SK-N-SH (cell line): ENCODE measurements around the gene TOPBP1. TPM values are rescaled to one million over a fixed set of nuclear protein-coding genes. Genes with fewer than 3 reads are reported as not detected.

Experiments
- CTCF ChIA-PET: fragments of 300-600, 350-600 bp; formaldehyde crosslinking; extraction: SDS; loops from one replicate; lab custom pipeline; 2021; lab: Yijun Ruan, JAX
- POLR2A ChIA-PET: fragments of 350-600 bp; sonication (Branson Sonifier 250); formaldehyde crosslinking; extraction: SDS; loops from one replicate; lab custom pipeline; 2020; ENCODE audit warnings: antibody characterized with exemption, inconsistent platforms; lab: Yijun Ruan, JAX
- DNase-seq: peaks from one replicate; pipeline ENCODE4 v3.0.0; 2012
- H2AFZ ChIP-seq: fragments of 200-600 bp; sonication (generic); 2 replicates; pipeline ENCODE4 v1.8.1; 2016; ENCODE audit warnings: antibody characterized with exemption, mild to moderate bottlenecking, low read depth
- H3F3A ChIP-seq: fragments of 200-600 bp; sonication (generic); replicated peaks from 2 replicates; pipeline ENCODE3; 2016; ENCODE audit warnings: antibody characterized with exemption, mild to moderate bottlenecking; ENCODE audit not compliant: insufficient read depth
- H3K27ac ChIP-seq, 2 experiments: fragments of 200-500 bp in 1 of 2; fragments of 200-600 bp in 1 of 2; sonication (Bioruptor generic) in 1 of 2; sonication (generic), shearing (Covaris generic) in 1 of 2; 2 replicates each; pipeline versions ENCODE4 v1.5.1 to v1.6.1; 2014 to 2016; ENCODE audit warnings: low read depth in 2 of 2, inconsistent platforms in 1 of 2, low read length in 1 of 2, mild to moderate bottlenecking in 1 of 2, mixed read lengths in 1 of 2
- H3K27me3 ChIP-seq: fragments of 200-600 bp; sonication (generic), shearing (Covaris generic); 2 replicates; pipeline ENCODE4 v1.6.1; 2016; ENCODE audit warnings: mixed run types; ENCODE audit not compliant: insufficient read depth
- H3K36me3 ChIP-seq, 2 experiments: fragments of 200-500 bp in 1 of 2; fragments of 200-600 bp in 1 of 2; sonication (Bioruptor generic) in 1 of 2; sonication (generic) in 1 of 2; replicated peaks in 1 of 2; 2 replicates each; pipeline versions ENCODE3 to v1.5.1; 2014 to 2016; ENCODE audit warnings: low read length in 1 of 2, mild to moderate bottlenecking in 1 of 2; ENCODE audit not compliant: insufficient read depth in 2 of 2, control insufficient read depth in 1 of 2
- H3K4me1 ChIP-seq, 2 experiments: fragments of 200-500 bp in 1 of 2; fragments of 200-600 bp in 1 of 2; sonication (Bioruptor generic) in 1 of 2; sonication (generic), shearing (Covaris generic) in 1 of 2; 2 replicates each; pipeline versions ENCODE4 v1.5.1 to v1.6.1; 2014 to 2016; ENCODE audit warnings: low read depth in 1 of 2, low read length in 1 of 2, mixed run types in 1 of 2; ENCODE audit not compliant: insufficient read depth in 2 of 2, control insufficient read depth in 1 of 2
- H3K4me2 ChIP-seq: fragments of 200-600 bp; sonication (generic), shearing (Covaris generic); 2 replicates; pipeline ENCODE4 v1.6.1; 2017; ENCODE audit warnings: mixed run types
- H3K4me3 ChIP-seq, 2 experiments: fragments of 200-500 bp in 1 of 2; fragments of 200-600 bp in 1 of 2; sonication (Bioruptor generic) in 1 of 2; sonication (generic), shearing (Covaris generic) in 1 of 2; 2 replicates each; pipeline versions ENCODE4 v1.5.1 to v1.8.1; 2014 to 2016; ENCODE audit warnings: low read depth in 2 of 2, inconsistent platforms in 1 of 2, low read length in 1 of 2, mild to moderate bottlenecking in 1 of 2, mixed read lengths in 1 of 2, moderate library complexity in 1 of 2
- H3K79me2 ChIP-seq: fragments of 200-600 bp; sonication (generic); 2 replicates; pipeline ENCODE4 v1.8.1; 2017; ENCODE audit warnings: mild to moderate bottlenecking; ENCODE audit not compliant: insufficient read depth
- H3K9ac ChIP-seq: fragments of 200-600 bp; sonication (generic); 2 replicates; pipeline ENCODE4 v1.6.1; 2017; ENCODE audit warnings: mixed run types
- H3K9me2 ChIP-seq: fragments of 200-600 bp; sonication (generic); 2 replicates; pipeline ENCODE4 v1.6.1; 2017; ENCODE audit warnings: mixed run types
- H3K9me3 ChIP-seq: fragments of 200-600 bp; sonication (generic); 2 replicates; pipeline ENCODE4 v1.6.1; 2017; ENCODE audit warnings: mixed run types, mild to moderate bottlenecking, moderate library complexity
- H4K20me1 ChIP-seq: fragments of 200-600 bp; sonication (generic); 2 replicates; pipeline ENCODE4 v1.6.1; 2017; ENCODE audit warnings: mild to moderate bottlenecking, mixed run types; ENCODE audit not compliant: insufficient read depth
- CHD2 ChIP-seq: fragments of 150-350 bp; IDR thresholded peaks from 2 replicates; pipeline ENCODE4 v1.6.1; 2018; ENCODE audit warnings: low read length; ENCODE audit not compliant: partially characterized antibody
- ELF1 ChIP-seq: IDR thresholded peaks from 2 replicates; pipeline ENCODE4 v1.4.0; 2012
- EZH2phosphoT487 ChIP-seq: fragments of 200-600 bp; sonication (generic); IDR thresholded peaks from 2 replicates; pipeline ENCODE4 v1.6.1; 2017; ENCODE audit warnings: low read depth, mixed run types, mild to moderate bottlenecking, antibody characterized with exemption, moderate library complexity, borderline replicate concordance
- GATA2 ChIP-seq: sonication (generic); formaldehyde crosslinking; IDR thresholded peaks from 2 replicates; pipeline ENCODE4 v1.5.0; 2020; ENCODE audit warnings: mild to moderate bottlenecking, missing genetic modification reagents
- MEF2A ChIP-seq: IDR thresholded peaks from 2 replicates; pipeline ENCODE4 v1.4.0; 2012; ENCODE audit warnings: low read depth, borderline replicate concordance
- MXI1 ChIP-seq: IDR thresholded peaks from 2 replicates; pipeline ENCODE4 v1.6.1; 2012; ENCODE audit warnings: mild to moderate bottlenecking, low read depth, low read length, improper control_type of control experiment
- POLR2AphosphoS5 ChIP-seq: IDR thresholded peaks from 2 replicates; pipeline ENCODE4 v1.6.1; 2012; ENCODE audit warnings: low read depth, low read length
- RCOR1 ChIP-seq: fragments of 150-350 bp; IDR thresholded peaks from 2 replicates; pipeline ENCODE4 v1.6.1; 2017; ENCODE audit warnings: antibody characterized with exemption, low read length
- RFX5 ChIP-seq: IDR thresholded peaks from 2 replicates; pipeline ENCODE4 v1.6.1; 2012; ENCODE audit warnings: mild to moderate bottlenecking, improper control_type of control experiment, low read length
- SIN3A ChIP-seq: IDR thresholded peaks from 2 replicates; pipeline ENCODE4 v1.6.1; 2012; ENCODE audit warnings: low read depth, mild to moderate bottlenecking, low read length, moderate library complexity, borderline replicate concordance
- TCF12 ChIP-seq: IDR thresholded peaks from 2 replicates; pipeline ENCODE4 v1.4.0; 2012
- YY1 ChIP-seq: IDR thresholded peaks from 2 replicates; pipeline ENCODE4 v1.4.0; 2012; ENCODE audit warnings: low read depth, mild to moderate bottlenecking
- WGBS: methylation state at CpG from one replicate; pipeline ENCODE4 v1.1.6; 2017; ENCODE audit warnings: low lambda C conversion rate; 5-methylcytosine and 5-hydroxymethylcytosine counted together
- polyA plus RNA-seq, 3 experiments: library from polyadenylated mRNA; depleted of rRNA; stranded (reverse); fragments of >200 nt; gene quantifications; 2 replicates each; pipeline ENCODE4 v1.2.3, GENCODE V29; 2012
- TF ChIP-seq, protein P1 (sequence below): fragments of 200-600 bp; sonication (generic); IDR thresholded peaks from 2 replicates; pipeline ENCODE4 v1.6.1; 2017; ENCODE audit warnings: antibody characterized with exemption, mild to moderate bottlenecking, moderate library complexity
- TF ChIP-seq, protein P2 (sequence below): fragments of 150-350 bp; IDR thresholded peaks from 2 replicates; pipeline ENCODE4 v1.6.1; 2016; ENCODE audit warnings: mild to moderate bottlenecking, low read depth, low read length
- TF ChIP-seq, protein P3 (sequence below): IDR thresholded peaks from 2 replicates; pipeline ENCODE4 v1.6.1; 2012; ENCODE audit warnings: mild to moderate bottlenecking, low read depth, low read length, moderate library complexity
- TF ChIP-seq, protein P4 (sequence below): IDR thresholded peaks from 2 replicates; pipeline ENCODE4 v1.4.0; 2012; ENCODE audit warnings: low read depth, borderline replicate concordance

TOPBP1 gene
- polyA plus RNA-seq, 1 of the 3 experiments (the other 2 are of a cell fraction), result 15.7 TPM

DNA sequence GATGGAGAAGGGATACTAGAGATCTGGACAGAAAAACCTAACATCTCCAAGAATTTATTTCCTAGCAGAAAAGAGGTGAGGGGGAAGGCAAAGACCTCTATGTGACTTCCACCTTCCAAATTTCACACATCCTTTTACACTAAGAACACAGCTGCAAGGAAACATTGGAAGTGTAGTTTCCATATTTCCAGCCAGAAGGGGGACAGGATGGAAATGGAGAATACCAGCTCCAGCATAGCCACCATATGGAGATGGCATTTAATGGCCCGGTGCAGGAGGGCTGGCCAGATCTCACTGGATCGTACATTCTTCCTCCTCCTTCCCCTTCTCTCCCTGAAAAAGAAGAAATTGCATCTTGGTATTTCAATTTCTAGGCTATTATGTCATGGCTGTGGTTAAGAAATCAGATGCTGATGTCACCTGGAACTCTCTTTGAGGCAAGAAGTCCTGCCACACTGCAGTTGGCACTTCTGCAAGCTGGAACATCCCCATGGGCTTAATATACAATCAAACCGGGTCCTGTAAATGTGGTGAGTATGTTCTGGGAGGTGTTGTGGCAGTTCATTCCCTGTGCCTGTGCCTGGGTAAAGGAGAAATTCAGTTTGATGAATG is 47.5 kb upstream of the TOPBP1 start (continued):
- TF ChIP-seq, protein P1, sequence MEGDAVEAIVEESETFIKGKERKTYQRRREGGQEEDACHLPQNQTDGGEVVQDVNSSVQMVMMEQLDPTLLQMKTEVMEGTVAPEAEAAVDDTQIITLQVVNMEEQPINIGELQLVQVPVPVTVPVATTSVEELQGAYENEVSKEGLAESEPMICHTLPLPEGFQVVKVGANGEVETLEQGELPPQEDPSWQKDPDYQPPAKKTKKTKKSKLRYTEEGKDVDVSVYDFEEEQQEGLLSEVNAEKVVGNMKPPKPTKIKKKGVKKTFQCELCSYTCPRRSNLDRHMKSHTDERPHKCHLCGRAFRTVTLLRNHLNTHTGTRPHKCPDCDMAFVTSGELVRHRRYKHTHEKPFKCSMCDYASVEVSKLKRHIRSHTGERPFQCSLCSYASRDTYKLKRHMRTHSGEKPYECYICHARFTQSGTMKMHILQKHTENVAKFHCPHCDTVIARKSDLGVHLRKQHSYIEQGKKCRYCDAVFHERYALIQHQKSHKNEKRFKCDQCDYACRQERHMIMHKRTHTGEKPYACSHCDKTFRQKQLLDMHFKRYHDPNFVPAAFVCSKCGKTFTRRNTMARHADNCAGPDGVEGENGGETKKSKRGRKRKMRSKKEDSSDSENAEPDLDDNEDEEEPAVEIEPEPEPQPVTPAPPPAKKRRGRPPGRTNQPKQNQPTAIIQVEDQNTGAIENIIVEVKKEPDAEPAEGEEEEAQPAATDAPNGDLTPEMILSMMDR, result no peak
- TF ChIP-seq MXI1 (no peak), YY1 (no peak), RCOR1 (no peak), GATA2 (CRISPR knock-in tag) (no peak), RFX5 (no peak), CHD2 (no peak)

DNA sequence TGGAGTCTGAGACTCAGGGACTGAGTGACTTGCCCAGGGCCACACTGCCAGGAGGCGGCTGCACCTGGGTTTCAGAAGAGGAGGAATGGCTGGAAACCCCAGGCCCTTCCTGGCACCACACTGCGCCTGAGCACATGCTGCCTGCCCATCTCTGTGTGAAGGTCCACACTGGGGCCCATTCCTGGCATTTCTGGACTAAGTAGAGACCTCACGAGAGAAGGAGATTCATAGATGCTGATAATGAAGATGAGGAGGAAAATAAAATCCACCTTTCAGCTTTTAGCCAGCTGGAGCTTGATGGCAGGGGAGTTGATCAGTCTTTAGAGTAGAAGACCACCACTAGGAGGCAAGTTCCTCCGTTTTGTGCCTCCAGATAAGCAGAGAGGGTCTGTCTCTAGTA is 44.3 kb upstream of the TOPBP1 start:
- CTCF ChIA-PET, result no interaction called here
- no peak overlapping the region for H3K4me3 ChIP-seq

More for the DNA sequence above, 44.3 kb upstream of the TOPBP1 start:
- no peak for DNase-seq
- H3K4me1 ChIP-seq, result no peaks in the 10 kb centered on the region
- 19% methylated on average over 4 of the region's 4 CpGs for WGBS
- no peaks in the 10 kb centered on the region for H3K36me3 ChIP-seq
- H3K79me2 ChIP-seq, result no peaks in the 10 kb centered on the region
- H2AFZ ChIP-seq, result no peak overlapping the region
- no peaks in the 10 kb centered on the region for H4K20me1 ChIP-seq
- H3F3A ChIP-seq, result no peaks in the 10 kb centered on the region
- POLR2A ChIA-PET, result no interaction called here
- TF ChIP-seq MEF2A (no peak), SIN3A (no peak), TCF12 (no peak), EZH2phosphoT487 (no peak), ELF1 (no peak), POLR2AphosphoS5 (no peak)
- TF ChIP-seq, protein P2, sequence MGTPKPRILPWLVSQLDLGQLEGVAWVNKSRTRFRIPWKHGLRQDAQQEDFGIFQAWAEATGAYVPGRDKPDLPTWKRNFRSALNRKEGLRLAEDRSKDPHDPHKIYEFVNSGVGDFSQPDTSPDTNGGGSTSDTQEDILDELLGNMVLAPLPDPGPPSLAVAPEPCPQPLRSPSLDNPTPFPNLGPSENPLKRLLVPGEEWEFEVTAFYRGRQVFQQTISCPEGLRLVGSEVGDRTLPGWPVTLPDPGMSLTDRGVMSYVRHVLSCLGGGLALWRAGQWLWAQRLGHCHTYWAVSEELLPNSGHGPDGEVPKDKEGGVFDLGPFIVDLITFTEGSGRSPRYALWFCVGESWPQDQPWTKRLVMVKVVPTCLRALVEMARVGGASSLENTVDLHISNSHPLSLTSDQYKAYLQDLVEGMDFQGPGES, result no peak
- TF ChIP-seq, protein P3, sequence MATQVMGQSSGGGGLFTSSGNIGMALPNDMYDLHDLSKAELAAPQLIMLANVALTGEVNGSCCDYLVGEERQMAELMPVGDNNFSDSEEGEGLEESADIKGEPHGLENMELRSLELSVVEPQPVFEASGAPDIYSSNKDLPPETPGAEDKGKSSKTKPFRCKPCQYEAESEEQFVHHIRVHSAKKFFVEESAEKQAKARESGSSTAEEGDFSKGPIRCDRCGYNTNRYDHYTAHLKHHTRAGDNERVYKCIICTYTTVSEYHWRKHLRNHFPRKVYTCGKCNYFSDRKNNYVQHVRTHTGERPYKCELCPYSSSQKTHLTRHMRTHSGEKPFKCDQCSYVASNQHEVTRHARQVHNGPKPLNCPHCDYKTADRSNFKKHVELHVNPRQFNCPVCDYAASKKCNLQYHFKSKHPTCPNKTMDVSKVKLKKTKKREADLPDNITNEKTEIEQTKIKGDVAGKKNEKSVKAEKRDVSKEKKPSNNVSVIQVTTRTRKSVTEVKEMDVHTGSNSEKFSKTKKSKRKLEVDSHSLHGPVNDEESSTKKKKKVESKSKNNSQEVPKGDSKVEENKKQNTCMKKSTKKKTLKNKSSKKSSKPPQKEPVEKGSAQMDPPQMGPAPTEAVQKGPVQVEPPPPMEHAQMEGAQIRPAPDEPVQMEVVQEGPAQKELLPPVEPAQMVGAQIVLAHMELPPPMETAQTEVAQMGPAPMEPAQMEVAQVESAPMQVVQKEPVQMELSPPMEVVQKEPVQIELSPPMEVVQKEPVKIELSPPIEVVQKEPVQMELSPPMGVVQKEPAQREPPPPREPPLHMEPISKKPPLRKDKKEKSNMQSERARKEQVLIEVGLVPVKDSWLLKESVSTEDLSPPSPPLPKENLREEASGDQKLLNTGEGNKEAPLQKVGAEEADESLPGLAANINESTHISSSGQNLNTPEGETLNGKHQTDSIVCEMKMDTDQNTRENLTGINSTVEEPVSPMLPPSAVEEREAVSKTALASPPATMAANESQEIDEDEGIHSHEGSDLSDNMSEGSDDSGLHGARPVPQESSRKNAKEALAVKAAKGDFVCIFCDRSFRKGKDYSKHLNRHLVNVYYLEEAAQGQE, result no peak
- TF ChIP-seq, protein P4, sequence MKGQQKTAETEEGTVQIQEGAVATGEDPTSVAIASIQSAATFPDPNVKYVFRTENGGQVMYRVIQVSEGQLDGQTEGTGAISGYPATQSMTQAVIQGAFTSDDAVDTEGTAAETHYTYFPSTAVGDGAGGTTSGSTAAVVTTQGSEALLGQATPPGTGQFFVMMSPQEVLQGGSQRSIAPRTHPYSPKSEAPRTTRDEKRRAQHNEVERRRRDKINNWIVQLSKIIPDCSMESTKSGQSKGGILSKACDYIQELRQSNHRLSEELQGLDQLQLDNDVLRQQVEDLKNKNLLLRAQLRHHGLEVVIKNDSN, result no peak
- no peak overlapping the region for H3K27ac ChIP-seq
- no peaks in the 10 kb centered on the region for H3K9me2 ChIP-seq
- no peaks in the 10 kb centered on the region for H3K9me3 ChIP-seq
- H3K27me3 ChIP-seq, result peaks cover 11% of the 10 kb centered on the region; the same call in 1 of the 2 replicates
- no peak overlapping the region for H3K9ac ChIP-seq
- no peak overlapping the region for H3K4me2 ChIP-seq
